B cell (primary cell): ENCODE measurements around the gene MYB. TPM values are rescaled to one million over a fixed set of nuclear protein-coding genes. Genes with fewer than 3 reads are reported as not detected.

Experiments used
- ATAC-seq: fragments of 200-7000 bp; cut with Tn5 transposase; one replicate; pipeline ENCODE4 v1.10.0; 2021; ENCODE audit warnings: low read depth, mild to moderate bottlenecking, moderate number of reproducible peaks, moderate library complexity
- CTCF ChIA-PET: fragments of 350-600 bp; sonication (Branson Sonifier 250); formaldehyde crosslinking; loops from one replicate; lab custom pipeline; 2021; ENCODE audit warnings: antibody characterized with exemption, inconsistent platforms; lab: Charles Lee
- POLR2A ChIA-PET: fragments of 350-600 bp; sonication (Branson Sonifier 250); formaldehyde crosslinking; loops from one replicate; lab custom pipeline; 2021; ENCODE audit warnings: antibody characterized with exemption; lab: Charles Lee
- DNase-seq: peaks from one replicate; pipeline ENCODE4 v3.0.0; 2013
- H2AFZ ChIP-seq: 2 replicates; pipeline ENCODE4 v1.6.1; 2012; ENCODE audit warnings: mild to moderate bottlenecking, low read depth, low read length; ENCODE audit not compliant: insufficient read depth, poor library complexity, severe bottlenecking
- H3K27ac ChIP-seq, 2 donors: 1 replicate in 1 of 2; 2 replicates in 1 of 2; pipeline ENCODE4 v1.5.1; 2012 to 2013; ENCODE audit warnings: low read length in 2 of 2, mild to moderate bottlenecking in 2 of 2, moderate library complexity in 1 of 2
- H3K27me3 ChIP-seq, 4 experiments: fragments of 200-600 bp in 1 of 4; sonication (generic) in 1 of 4; replicated peaks in 1 of 4; 1 replicate in 2 of 4; 2 replicates in 2 of 4; pipeline versions ENCODE4 v1.6.1 to v1.7.0; 2013 to 2016; ENCODE audit warnings: low read length in 3 of 4, mild to moderate bottlenecking in 2 of 4, mixed read lengths in 1 of 4, moderate library complexity in 1 of 4; ENCODE audit not compliant: insufficient read depth in 4 of 4, control insufficient read depth in 3 of 4; ENCODE audit errors: control extremely low read depth in 1 of 4
- H3K36me3 ChIP-seq, 2 experiments: replicated peaks in 1 of 2; 1 replicate in 1 of 2; 2 replicates in 1 of 2; pipeline versions ENCODE4 v1.6.1 to v1.7.1; 2013; ENCODE audit warnings: low read length in 1 of 2; ENCODE audit not compliant: insufficient read depth in 2 of 2, control insufficient read depth in 1 of 2; ENCODE audit errors: control extremely low read depth in 1 of 2, extremely low read depth in 1 of 2
- H3K4me1 ChIP-seq, 2 donors: fragments of 200-600 bp in 1 of 2; sonication (generic) in 1 of 2; 1 replicate in 1 of 2; 2 replicates in 1 of 2; pipeline versions ENCODE4 v1.5.1 to v1.6.1; 2013 to 2017; ENCODE audit warnings: low read length in 2 of 2; ENCODE audit not compliant: control insufficient read depth in 2 of 2, insufficient read depth in 2 of 2
- H3K4me2 ChIP-seq: replicated peaks from 2 replicates; pipeline ENCODE3; 2012; ENCODE audit warnings: mild to moderate bottlenecking, low read depth, low read length; ENCODE audit not compliant: poor library complexity, severe bottlenecking
- H3K4me3 ChIP-seq, 5 experiments: fragments of 200-600 bp in 1 of 5; sonication (generic) in 1 of 5; 1 replicate in 3 of 5; 2 replicates in 2 of 5; pipeline versions ENCODE4 v1.5.1 to v1.7.0; 2011 to 2016; ENCODE audit warnings: low read length in 4 of 5, mild to moderate bottlenecking in 4 of 5, low read depth in 2 of 5, control low read depth in 1 of 5, moderate library complexity in 1 of 5; ENCODE audit not compliant: insufficient read depth in 1 of 5; ENCODE audit errors: control extremely low read depth in 1 of 5, extremely low read depth in 1 of 5
- H3K79me2 ChIP-seq: fragments of 200-600 bp; sonication (generic); one replicate; pipeline ENCODE4 v1.6.0; 2016; ENCODE audit warnings: low read length; ENCODE audit not compliant: control insufficient read depth, insufficient read depth
- H3K9ac ChIP-seq: fragments of 200-600 bp; sonication (generic); 2 replicates; pipeline ENCODE4 v1.6.1; 2017; ENCODE audit warnings: mild to moderate bottlenecking, low read length, moderate library complexity
- H3K9me3 ChIP-seq, 3 donors: one replicate each; pipeline versions ENCODE4 v1.6.1 to v1.7.1; 2013; ENCODE audit warnings: low read length in 2 of 3; ENCODE audit not compliant: control insufficient read depth in 2 of 3, insufficient read depth in 1 of 3; ENCODE audit errors: control extremely low read depth in 1 of 3
- H4K20me1 ChIP-seq: 2 replicates; pipeline ENCODE4 v1.6.0; 2012; ENCODE audit warnings: mild to moderate bottlenecking, low read length; ENCODE audit not compliant: insufficient read depth, control insufficient read depth, poor library complexity, severe bottlenecking
- H3K27ac Mint-ChIP-seq: one replicate; pipeline ENCODE4 v1.8.0; 2021; ENCODE audit warnings: mixed read lengths
- H3K27me3 Mint-ChIP-seq: one replicate; pipeline ENCODE4 v1.8.0; 2021; ENCODE audit warnings: mixed read lengths
- H3K4me1 Mint-ChIP-seq: one replicate; pipeline ENCODE4 v1.8.0; 2021; ENCODE audit warnings: mixed read lengths
- H3K4me3 Mint-ChIP-seq: one replicate; pipeline ENCODE4 v1.8.0; 2021; ENCODE audit warnings: mixed read lengths
- H3K9me3 Mint-ChIP-seq: one replicate; pipeline ENCODE4 v1.8.0; 2022; ENCODE audit warnings: mixed read lengths; ENCODE audit not compliant: insufficient read depth
- CTCF ChIP-seq: fragments of 200-600 bp; IDR thresholded peaks from one replicate; pipeline ENCODE4 v1.8.0; 2022; ENCODE audit warnings: antibody characterized with exemption, mild to moderate bottlenecking
- EZH2 ChIP-seq: IDR thresholded peaks from 2 replicates; pipeline ENCODE4 v1.6.1; 2012; ENCODE audit warnings: borderline replicate concordance, low read depth, mild to moderate bottlenecking, moderate library complexity, low read length; ENCODE audit not compliant: insufficient read depth, poor library complexity, severe bottlenecking
- WGBS: methylation state at CpG from one replicate; pipeline ENCODE4 v1.1.5; 2013; ENCODE audit warnings: missing lambda C conversion rate; ENCODE audit not compliant: insufficient coverage; 5-methylcytosine and 5-hydroxymethylcytosine counted together
- intact Hi-C: fragments of 100-400 bp; cut with micrococcal nuclease; formaldehyde crosslinking; loops from one replicate; pipeline ENCODE4 v1.10.0; 2022
- polyA plus RNA-seq: library from polyadenylated mRNA; depleted of rRNA; stranded (reverse); fragments of >200 nt; gene quantifications from 2 replicates; pipeline ENCODE4 v1.2.3, GENCODE V29; 2012
- total RNA-seq, 2 donors: library from RNA; stranded (reverse); fragments of 120-200 nt in 1 of 2; gene quantifications; 1 replicate in 1 of 2; 2 replicates in 1 of 2; pipeline versions ENCODE4 v1.2.3 to v1.2.4, GENCODE V29; 2013 to 2022

Gene MYB
- total and polyA plus RNA-seq, 2 donors (not counting 1 experiment from before 2014, with no cell fraction given): 0.46 to 1.4 TPM

DNA sequence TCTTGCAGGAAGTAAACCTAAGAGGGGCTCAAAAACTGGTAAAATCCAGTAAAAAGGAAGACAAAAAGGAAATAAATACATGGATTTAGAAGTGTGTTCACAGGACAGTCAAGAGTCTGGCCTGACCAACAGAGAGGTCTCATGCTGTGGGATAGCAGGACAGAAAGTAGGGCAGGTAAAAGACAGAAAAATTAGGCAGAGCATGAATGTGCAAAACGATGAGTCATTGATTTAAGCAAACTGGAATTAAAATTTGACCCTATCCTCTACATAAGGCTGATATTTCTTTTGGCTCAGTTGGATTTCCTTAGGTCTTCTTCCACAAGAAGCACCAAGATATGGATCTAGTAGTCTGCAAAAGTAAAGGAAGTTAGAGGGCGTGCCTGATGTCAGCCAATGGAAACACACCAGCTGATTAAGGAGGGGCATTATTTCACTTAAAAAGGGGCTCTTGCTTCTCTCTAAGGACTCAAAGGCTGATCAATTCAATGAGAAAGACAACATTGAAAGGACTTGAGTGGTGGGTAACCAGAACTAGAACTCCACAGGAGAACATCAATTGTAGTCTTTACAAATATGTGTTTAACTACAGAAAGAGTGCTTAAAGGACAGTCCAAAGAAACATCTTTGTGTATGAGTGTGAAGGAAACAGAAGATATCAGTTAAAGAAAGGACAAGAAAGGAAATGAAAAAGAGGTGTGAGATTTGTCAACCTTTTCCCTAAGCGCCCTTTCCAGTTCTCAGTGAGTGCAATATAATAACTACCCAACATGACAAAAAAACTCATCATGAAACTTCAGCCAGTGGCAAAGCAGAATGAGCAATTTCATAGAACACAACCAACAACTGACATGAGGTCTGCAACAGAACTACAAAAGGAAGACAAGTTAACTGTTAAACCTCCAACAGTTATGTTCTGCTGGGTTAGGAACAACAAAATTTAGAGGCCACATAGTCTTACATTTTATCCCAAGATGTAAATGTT lies 19.4 kb upstream of the MYB start:
- ATAC-seq: no peak
- ChIA-PET POLR2A (no interaction called here), CTCF (interaction anchor here (0.9 to 2.6 kb wide), 5 partner anchors 17 to 151 kb away, joined by 3 to 9 read pairs (median 4); partner anchors contain the start of genes HBS1L and MYB)
- Histone ChIP-seq H3K4me2 (no peak overlapping the region), H3K36me3 (no peaks in the 10 kb centered on the region), H3K27me3 (no peaks in the 10 kb centered on the region), H2AFZ (no peak overlapping the region), H3K79me2 (no peaks in the 10 kb centered on the region), H3K27ac (no peak overlapping the region), H3K9ac (no peak overlapping the region), H3K4me1 (peaks cover 8% of the 10 kb centered on the region in 2 donors), H4K20me1 (no peaks in the 10 kb centered on the region), H3K9me3 (no peaks in the 10 kb centered on the region), H3K4me3 (no peak overlapping the region)
- WGBS: no CpG with 5 or more reads among the region's 3 CpGs
- intact Hi-C loops: loop anchor here (2.0 kb wide), 1 partner anchor 21 kb away; no protein-coding TSS in a partner anchor
- TF ChIP-seq CTCF: no peak
- TF ChIP-seq EZH2: no peak
- DNase-seq: no peak
- no peak overlapping the region for H3K27ac Mint-ChIP-seq
- no peak overlapping the region for H3K4me3 Mint-ChIP-seq
- peaks cover 3% of the 10 kb centered on the region for H3K27me3 Mint-ChIP-seq
- H3K4me1 Mint-ChIP-seq: peaks cover 13% of the 10 kb centered on the region
- no peaks in the 10 kb centered on the region for H3K9me3 Mint-ChIP-seq
